PC-3 (cell line): ENCODE measurements around the gene OR56A5. TPM values are rescaled to one million over a fixed set of nuclear protein-coding genes. Genes with fewer than 3 reads are reported as not detected.

Experiments used
- ATAC-seq: fragments of 200-7000 bp; cut with Tn5 transposase; 2 replicates; pipeline ENCODE4 v1.9.1; 2020; ENCODE audit warnings: mild to moderate bottlenecking, moderate library complexity
- BruUV-seq: library from RNA; stranded (reverse); fragments of 400-500 nt; replicated peaks from 2 replicates; lab custom pipeline; 2021; lab: Mats Ljungman, UMichigan
- CTCF ChIA-PET: fragments of 300-600 bp; sonication (Branson Sonifier 250); formaldehyde crosslinking; loops from one replicate; lab custom pipeline; 2022; ENCODE audit warnings: antibody characterized with exemption; lab: Charles Lee
- POLR2A ChIA-PET: fragments of 300-600 bp; sonication (Branson Sonifier 250); formaldehyde crosslinking; loops from one replicate; lab custom pipeline; 2022; ENCODE audit warnings: antibody characterized with exemption; ENCODE audit not compliant: unreplicated experiment; lab: Charles Lee
- DNase-seq: peaks from one replicate; pipeline ENCODE4 v3.0.0-alpha.2; 2015
- H2AFZ ChIP-seq: fragments of 300-600 bp; sonication (generic); 2 replicates; pipeline ENCODE4 v1.6.0; 2016; ENCODE audit warnings: antibody characterized with exemption, low read length
- H3F3A ChIP-seq: fragments of 300-600 bp; sonication (generic); one replicate; pipeline ENCODE4 v1.6.0; 2017; ENCODE audit warnings: antibody characterized with exemption, low read length, control low read depth, mild to moderate bottlenecking; ENCODE audit not compliant: unreplicated experiment
- H3K27ac ChIP-seq: fragments of 300-600 bp; sonication (generic); 2 replicates; pipeline ENCODE4 v1.5.1; 2016; ENCODE audit warnings: mild to moderate bottlenecking, low read length
- H3K27me3 ChIP-seq: fragments of 300-600 bp; sonication (generic); 2 replicates; pipeline ENCODE4 v1.6.1; 2016; ENCODE audit warnings: low read length, mixed read lengths
- H3K36me3 ChIP-seq: fragments of 300-600 bp; sonication (generic); 2 replicates; pipeline ENCODE4 v1.6.1; 2016; ENCODE audit warnings: low read depth, mixed run types, low read length, mixed read lengths
- H3K4me1 ChIP-seq: fragments of 300-600 bp; sonication (generic); 2 replicates; pipeline ENCODE4 v1.5.1; 2016; ENCODE audit warnings: low read length; ENCODE audit not compliant: insufficient read depth
- H3K4me2 ChIP-seq: fragments of 300-600 bp; sonication (generic); 2 replicates; pipeline ENCODE4 v1.6.0; 2016; ENCODE audit warnings: low read length
- H3K4me3 ChIP-seq: fragments of 300-600 bp; sonication (generic); 2 replicates; pipeline ENCODE4 v1.5.1; 2016; ENCODE audit warnings: mild to moderate bottlenecking, low read length, mixed read lengths
- H3K79me2 ChIP-seq: fragments of 300-600 bp; sonication (generic); 2 replicates; pipeline ENCODE4 v1.6.1; 2017; ENCODE audit warnings: low read length, mixed read lengths
- H3K9ac ChIP-seq: fragments of 300-600 bp; sonication (generic); 2 replicates; pipeline ENCODE4 v1.6.0; 2016; ENCODE audit warnings: mild to moderate bottlenecking, low read length
- H3K9me2 ChIP-seq: fragments of 300-600 bp; sonication (generic); replicated peaks from 2 replicates; pipeline ENCODE4 v1.6.1; 2016; ENCODE audit warnings: mixed run types, low read length, mixed read lengths
- H3K9me3 ChIP-seq: fragments of 300-600 bp; sonication (generic); 2 replicates; pipeline ENCODE4 v1.6.1; 2016; ENCODE audit warnings: low read length, mixed read lengths
- H4K20me1 ChIP-seq: fragments of 300-600 bp; sonication (generic); 2 replicates; pipeline ENCODE4 v1.6.1; 2016; ENCODE audit warnings: low read length, mixed read lengths
- CTCF ChIP-seq: fragments of 300-600 bp; sonication (generic); conservative IDR thresholded peaks from 2 replicates; pipeline ENCODE4 v1.5.1; 2017; ENCODE audit warnings: antibody characterized with exemption, low read depth, mild to moderate bottlenecking, low read length
- EZH2 ChIP-seq: fragments of 300-600 bp; sonication (generic); IDR thresholded peaks from one replicate; pipeline ENCODE4 v1.6.1; 2017; ENCODE audit warnings: antibody characterized with exemption, mild to moderate bottlenecking, low read length; ENCODE audit not compliant: unreplicated experiment
- EZH2phosphoT487 ChIP-seq: fragments of 300-600 bp; sonication (generic); IDR thresholded peaks from 2 replicates; pipeline ENCODE4 v1.6.1; 2018; ENCODE audit warnings: mild to moderate bottlenecking, antibody characterized with exemption, low read length, borderline replicate concordance
- intact Hi-C: fragments of 100-400 bp; cut with micrococcal nuclease; formaldehyde crosslinking; loops from 2 replicates; pipeline ENCODE4 v1.9.0; 2023
- total RNA-seq: library from RNA; depleted of rRNA; stranded (reverse); fragments of >200 nt; gene quantifications from 2 replicates; pipeline ENCODE4 v1.2.3, GENCODE V29; 2014

OR56A5 gene
- total RNA-seq, 1 experiment from 2014 or later: not detected

- H3K9me3 ChIP-seq: no peaks in the 10 kb centered on the region
- H2AFZ ChIP-seq: no peak overlapping the region
- no peak overlapping the region for H3K4me2 ChIP-seq
- no peaks in the 10 kb centered on the region for H3K27me3 ChIP-seq
- no peak overlapping the region for H3K9ac ChIP-seq
- no peak overlapping the region for H3K4me3 ChIP-seq
- intact Hi-C loops: no loop called here
- no peak overlapping the region for H3K27ac ChIP-seq
- H3F3A ChIP-seq: no peaks in the 10 kb centered on the region
- no peaks in the 10 kb centered on the region for H4K20me1 ChIP-seq
- no peaks in the 10 kb centered on the region for H3K79me2 ChIP-seq
- TF ChIP-seq EZH2phosphoT487 (no peak), EZH2 (no peak), CTCF (no peak)
- no peaks in the 10 kb centered on the region for H3K4me1 ChIP-seq
- ChIA-PET POLR2A (no interaction called here), CTCF (no interaction called here)
- no peaks in the 10 kb centered on the region for H3K36me3 ChIP-seq
- no peaks in the 10 kb centered on the region for H3K9me2 ChIP-seq
- ATAC-seq (no peak), DNase-seq (no peak)
- BruUV-seq: no TSS peak
Measured at GRCh38 chr11:5928271-5928670, 40.0 kb downstream of the OR56A5 start.

- DNase-seq (no peak), ATAC-seq (no peak)
- Histone ChIP-seq H2AFZ (no peak overlapping the region), H3K27me3 (no peaks in the 10 kb centered on the region), H3K9ac (no peak overlapping the region), H3K9me3 (no peaks in the 10 kb centered on the region), H3K79me2 (no peaks in the 10 kb centered on the region), H3K4me1 (no peaks in the 10 kb centered on the region), H3K9me2 (no peaks in the 10 kb centered on the region), H3K27ac (no peak overlapping the region), H3F3A (no peaks in the 10 kb centered on the region), H4K20me1 (no peaks in the 10 kb centered on the region), H3K36me3 (no peaks in the 10 kb centered on the region), H3K4me3 (no peak overlapping the region), H3K4me2 (no peak overlapping the region)
- ChIA-PET CTCF (no interaction called here), POLR2A (no interaction called here)
- no peak for TF ChIP-seq EZH2phosphoT487
- no peak for TF ChIP-seq CTCF
- intact Hi-C loops: no loop called here
- no TSS peak for BruUV-seq
Measured at GRCh38 chr11:5923794-5924193, 44.5 kb downstream of the OR56A5 start.

GRCh38 chr11:5923427-5923776 lies 44.9 kb downstream of the OR56A5 start:
- BruUV-seq: no TSS peak

More at GRCh38 chr11:5923427-5923776, 44.9 kb downstream of the OR56A5 start:
- H3K36me3 ChIP-seq: no peaks in the 10 kb centered on the region
- H4K20me1 ChIP-seq: no peaks in the 10 kb centered on the region
- DNase-seq: no peak
- H3K27me3 ChIP-seq: no peaks in the 10 kb centered on the region
- H3K9me3 ChIP-seq: no peaks in the 10 kb centered on the region
- no peak overlapping the region for H2AFZ ChIP-seq
- no peaks in the 10 kb centered on the region for H3K4me1 ChIP-seq
- intact Hi-C loops: no loop called here
- H3K9ac ChIP-seq: no peak overlapping the region
- no peak overlapping the region for H3K4me3 ChIP-seq
- no peak overlapping the region for H3K27ac ChIP-seq
- no peaks in the 10 kb centered on the region for H3K9me2 ChIP-seq
- no peaks in the 10 kb centered on the region for H3F3A ChIP-seq
- ChIA-PET CTCF (no interaction called here), POLR2A (no interaction called here)
- no peak overlapping the region for H3K4me2 ChIP-seq
- TF ChIP-seq EZH2phosphoT487: no peak
- TF ChIP-seq CTCF: no peak
- no peaks in the 10 kb centered on the region for H3K79me2 ChIP-seq
- no peak for ATAC-seq
